ENCODE data around the gene IDH2. TPM values are rescaled to one million over a fixed set of nuclear protein-coding genes. Genes with fewer than 3 reads are reported as not detected.

The IDH2 gene
- total RNA-seq, 2 donors from 2014 or later, result 24.5 to 46.6 TPM

DNA sequence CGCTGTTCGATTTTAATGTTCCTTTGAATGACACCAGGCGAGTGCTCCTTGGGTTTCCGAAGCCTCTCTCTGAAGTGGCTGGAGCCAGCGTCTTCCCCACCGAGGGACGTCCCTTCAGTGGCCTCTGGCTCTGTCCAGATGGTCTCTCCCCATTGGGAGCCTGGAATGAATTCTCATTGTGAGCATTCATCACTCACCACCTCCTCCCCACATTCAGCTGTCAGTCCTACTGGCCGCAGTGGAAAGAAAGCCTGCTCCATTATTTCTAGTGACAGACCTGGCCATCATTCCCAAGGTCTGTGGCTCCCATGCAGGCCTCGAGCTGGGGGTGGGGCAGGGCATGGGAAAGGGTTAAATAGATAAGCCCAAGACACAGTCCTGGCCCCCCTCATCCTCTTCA lies 65.9 kb downstream of the IDH2 start:
- Histone ChIP-seq H3K4me3 (no peak overlapping the region), H3K27ac (no peak overlapping the region), H3K36me3 (no peaks in the 10 kb centered on the region), H3K9me3 (no peaks in the 10 kb centered on the region), H3K27me3 (replicated peaks; ENCODE audit: insufficient read depth) (no peaks in the 10 kb centered on the region), H3K4me1 (ENCODE audit: control insufficient read depth in 1 of 2, low read depth in 2 of 2) (peaks cover 3 to 23% of the 10 kb centered on the region in 2 donors)
- TF ChIP-seq, protein P1, sequence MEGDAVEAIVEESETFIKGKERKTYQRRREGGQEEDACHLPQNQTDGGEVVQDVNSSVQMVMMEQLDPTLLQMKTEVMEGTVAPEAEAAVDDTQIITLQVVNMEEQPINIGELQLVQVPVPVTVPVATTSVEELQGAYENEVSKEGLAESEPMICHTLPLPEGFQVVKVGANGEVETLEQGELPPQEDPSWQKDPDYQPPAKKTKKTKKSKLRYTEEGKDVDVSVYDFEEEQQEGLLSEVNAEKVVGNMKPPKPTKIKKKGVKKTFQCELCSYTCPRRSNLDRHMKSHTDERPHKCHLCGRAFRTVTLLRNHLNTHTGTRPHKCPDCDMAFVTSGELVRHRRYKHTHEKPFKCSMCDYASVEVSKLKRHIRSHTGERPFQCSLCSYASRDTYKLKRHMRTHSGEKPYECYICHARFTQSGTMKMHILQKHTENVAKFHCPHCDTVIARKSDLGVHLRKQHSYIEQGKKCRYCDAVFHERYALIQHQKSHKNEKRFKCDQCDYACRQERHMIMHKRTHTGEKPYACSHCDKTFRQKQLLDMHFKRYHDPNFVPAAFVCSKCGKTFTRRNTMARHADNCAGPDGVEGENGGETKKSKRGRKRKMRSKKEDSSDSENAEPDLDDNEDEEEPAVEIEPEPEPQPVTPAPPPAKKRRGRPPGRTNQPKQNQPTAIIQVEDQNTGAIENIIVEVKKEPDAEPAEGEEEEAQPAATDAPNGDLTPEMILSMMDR (IDR thresholded peaks at IDR 0.05), result no peak
- ATAC-seq (ENCODE audit: insufficient number of reproducible peaks, low FRiP score, low read depth), result no peak
- DNase-seq (ENCODE audit: low spot score), result no peak

DNA sequence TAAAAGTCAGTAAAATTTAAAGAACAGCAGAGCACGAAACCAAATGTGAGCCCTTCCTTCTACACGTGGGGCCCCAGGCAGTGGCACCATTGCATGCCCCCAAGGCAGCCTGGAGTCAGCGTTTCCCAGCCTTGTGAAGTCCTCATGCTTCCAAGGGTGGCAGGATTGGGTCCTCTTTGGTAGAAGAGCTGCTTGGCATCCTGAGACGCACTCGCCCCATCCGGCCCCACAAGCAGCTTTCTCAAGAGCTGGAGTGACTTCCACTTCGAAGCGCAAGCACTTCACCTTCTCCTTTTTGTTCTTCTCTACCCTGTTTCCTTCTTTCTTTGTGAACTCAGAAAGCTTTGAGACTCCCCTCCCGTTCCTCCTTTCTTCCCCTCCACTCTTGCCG lies 66.4 kb downstream of the IDH2 start:
- Histone ChIP-seq H3K36me3 (no peaks in the 10 kb centered on the region), H3K4me1 (ENCODE audit: control insufficient read depth in 1 of 2, low read depth in 2 of 2) (peaks cover 3 to 26% of the 10 kb centered on the region in 2 donors), H3K27me3 (replicated peaks; ENCODE audit: insufficient read depth) (no peaks in the 10 kb centered on the region), H3K27ac (peak overlapping the region in 1 of 2 donors; percentile 47), H3K4me3 (no peak overlapping the region), H3K9me3 (no peaks in the 10 kb centered on the region)
- DNase-seq (ENCODE audit: low spot score) (no peak), ATAC-seq (ENCODE audit: insufficient number of reproducible peaks, low FRiP score, low read depth) (no peak)
- TF ChIP-seq, protein P1 (IDR thresholded peaks at IDR 0.05), result no peak

DNA sequence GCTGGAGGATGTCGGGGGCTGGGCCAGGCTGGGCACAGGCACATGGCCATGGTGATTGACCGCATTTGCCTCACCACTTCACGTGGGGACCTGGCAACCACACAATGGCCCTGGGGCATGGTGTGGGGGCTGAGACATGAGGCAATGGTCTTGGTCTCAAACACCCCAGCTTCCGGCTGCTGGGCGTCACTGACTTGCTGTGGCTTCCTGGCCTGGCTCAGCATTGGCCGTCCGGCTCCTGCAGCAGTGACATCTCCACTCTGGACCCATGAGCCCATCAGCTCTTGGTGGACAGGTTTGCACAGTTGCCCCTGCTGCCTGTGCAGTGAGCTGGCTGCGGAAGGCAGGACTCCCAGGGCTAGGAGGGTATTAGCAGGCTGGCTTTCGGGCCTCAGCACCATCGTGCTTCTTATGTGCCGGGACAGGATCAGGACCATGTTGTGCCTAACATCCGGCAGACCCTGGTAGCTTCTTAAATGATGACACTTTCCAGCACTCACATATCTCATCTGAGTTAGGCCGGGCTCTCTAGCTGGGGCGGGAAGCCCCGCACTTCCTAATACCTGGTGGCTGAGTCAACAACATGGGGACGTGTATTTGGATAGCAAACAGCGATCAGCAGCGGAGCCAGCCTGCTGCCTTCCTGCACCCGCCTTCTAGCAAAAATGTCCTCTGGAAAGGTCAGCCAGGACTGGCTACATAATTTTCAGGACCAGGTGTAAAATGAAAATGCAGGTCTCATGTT lies 67.0 kb downstream of the IDH2 start:
- Histone ChIP-seq H3K4me3 (no peak overlapping the region), H3K27me3 (replicated peaks; ENCODE audit: insufficient read depth) (no peaks in the 10 kb centered on the region), H3K9me3 (no peaks in the 10 kb centered on the region), H3K27ac (peak overlapping the region; percentile 22 to 47), H3K36me3 (no peaks in the 10 kb centered on the region), H3K4me1 (ENCODE audit: control insufficient read depth in 1 of 2, low read depth in 2 of 2) (peaks cover 3 to 26% of the 10 kb centered on the region in 2 donors)
- DNase-seq (ENCODE audit: low spot score), result no peak
- ATAC-seq (ENCODE audit: insufficient number of reproducible peaks, low FRiP score, low read depth), result no peak
- TF ChIP-seq, protein P1 (IDR thresholded peaks at IDR 0.05), result no peak

DNA sequence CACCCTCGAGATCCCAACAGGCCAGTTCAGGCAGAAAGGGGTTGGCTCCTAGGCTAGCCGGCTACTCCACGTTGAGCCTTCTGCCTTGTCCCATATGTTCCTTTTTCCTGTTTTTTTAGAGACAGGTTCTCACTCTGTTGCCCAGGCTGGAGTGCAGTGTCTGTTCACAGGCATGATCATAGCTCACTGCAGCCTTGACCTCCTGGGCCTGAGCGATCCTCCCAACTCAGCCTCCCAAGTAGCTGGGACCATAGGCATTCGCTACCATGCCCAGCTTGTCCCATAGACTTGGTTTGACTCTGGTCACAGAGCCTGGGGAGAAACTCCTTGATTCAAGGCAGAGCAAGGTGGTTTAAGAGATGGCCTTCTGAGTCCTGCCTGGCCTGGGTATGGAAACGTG lies 68.8 kb downstream of the IDH2 start:
- no peak for DNase-seq (ENCODE audit: low spot score)

More for the DNA sequence above, 68.8 kb downstream of the IDH2 start:
- H3K36me3 ChIP-seq, result no peaks in the 10 kb centered on the region
- H3K4me3 ChIP-seq, result no peak overlapping the region
- TF ChIP-seq, protein P1 (IDR thresholded peaks at IDR 0.05), result no peak
- no peak for ATAC-seq (ENCODE audit: insufficient number of reproducible peaks, low FRiP score, low read depth)
- H3K9me3 ChIP-seq, result no peaks in the 10 kb centered on the region
- peaks cover 3 to 26% of the 10 kb centered on the region in 2 donors for H3K4me1 ChIP-seq (ENCODE audit: control insufficient read depth in 1 of 2, low read depth in 2 of 2)
- no peaks in the 10 kb centered on the region for H3K27me3 ChIP-seq (replicated peaks; ENCODE audit: insufficient read depth)
- H3K27ac ChIP-seq, result peak overlapping the region in 1 of 2 donors; percentile 54

Other genes with a start within 250 kb of the IDH2 start
- gene AP3S2, start 208.5 kb downstream of the IDH2 start, total RNA-seq, result 10 to 100 TPM; 41.8 to 50.6 TPM
- gene ARPIN, start 189.5 kb downstream of the IDH2 start, total RNA-seq, result 10 to 100 TPM; 19.5 to 21.4 TPM
- 10 to 100 TPM; 10.3 to 12.0 TPM for gene ZNF710, start 101.1 kb downstream of the IDH2 start, total RNA-seq
- 10 to 100 TPM; 26.9 to 38.4 TPM for gene SEMA4B, start 98.9 kb upstream of the IDH2 start, total RNA-seq
- gene CIB1, start 131.5 kb upstream of the IDH2 start, total RNA-seq, result 10 to 100 TPM; 18.0 to 35.6 TPM
- 10 to 100 TPM in 1 of 2 donors, 1 to 10 TPM in 1; 5.0 to 23.4 TPM for gene GDPGP1, start 131.7 kb upstream of the IDH2 start, total RNA-seq
- not detected for gene TTLL13, start 147.1 kb upstream of the IDH2 start, total RNA-seq
- gene NGRN, start 163.2 kb upstream of the IDH2 start, total RNA-seq, result 10 to 100 TPM; 63.5 to 97.5 TPM
- gene ZNF774, start 249.8 kb upstream of the IDH2 start, total RNA-seq, result 1 to 10 TPM; 1.6 to 7.7 TPM

Measured in thoracic aorta (tissue), 2 donors.